GM23338 (cell line): ENCODE measurements around the gene RASSF6. TPM values are rescaled to one million over a fixed set of nuclear protein-coding genes. Genes with fewer than 3 reads are reported as not detected.

Experiments used
- ATAC-seq: fragments of 200-7000 bp; cut with Tn5 transposase; 3 replicates; pipeline ENCODE4 v1.9.1; 2020
- DNase-seq: peaks from one replicate; pipeline ENCODE4 v3.0.0-alpha.2; 2015; ENCODE audit warnings: low spot score
- H2AFZ ChIP-seq: fragments of 200-600 bp; sonication (generic); 2 replicates; pipeline ENCODE4 v1.8.0; 2016; ENCODE audit warnings: antibody characterized with exemption, mild to moderate bottlenecking, moderate library complexity
- H3F3A ChIP-seq: fragments of 200-600 bp; sonication (generic); replicated peaks from 2 replicates; pipeline ENCODE4 v1.8.0; 2017; ENCODE audit warnings: antibody characterized with exemption, mixed run types, low read depth
- H3K27ac ChIP-seq: fragments of 200-600 bp; sonication (generic); 2 replicates; pipeline ENCODE4 v1.6.1; 2016; ENCODE audit warnings: low read depth
- H3K27me3 ChIP-seq: fragments of 200-600 bp; sonication (generic); 2 replicates; pipeline ENCODE4 v1.8.0; 2016; ENCODE audit warnings: mild to moderate bottlenecking, mixed run types, moderate library complexity; ENCODE audit not compliant: insufficient read depth
- H3K36me3 ChIP-seq: fragments of 200-600 bp; sonication (generic); 2 replicates; pipeline ENCODE4 v1.8.0; 2016; ENCODE audit warnings: mild to moderate bottlenecking; ENCODE audit not compliant: insufficient read depth
- H3K4me1 ChIP-seq: fragments of 200-600 bp; sonication (generic); 2 replicates; pipeline ENCODE4 v1.8.0; 2016; ENCODE audit warnings: mild to moderate bottlenecking, moderate library complexity; ENCODE audit not compliant: insufficient read depth
- H3K4me2 ChIP-seq: fragments of 200-600 bp; sonication (generic); 2 replicates; pipeline ENCODE4 v1.7.1; 2017; ENCODE audit warnings: mixed run types
- H3K4me3 ChIP-seq: fragments of 200-600 bp; sonication (generic); 2 replicates; pipeline ENCODE4 v1.6.1; 2016; ENCODE audit warnings: mixed run types
- H3K79me2 ChIP-seq: fragments of 200-600 bp; sonication (generic); replicated peaks from 2 replicates; pipeline ENCODE4 v1.8.0; 2017; ENCODE audit warnings: mild to moderate bottlenecking; ENCODE audit not compliant: insufficient read depth
- H3K9me2 ChIP-seq: fragments of 200-600 bp; sonication (generic); 2 replicates; pipeline ENCODE4 v1.8.0; 2017; ENCODE audit not compliant: insufficient read depth
- H4K20me1 ChIP-seq: fragments of 200-600 bp; sonication (generic); replicated peaks from 2 replicates; pipeline ENCODE4 v1.8.0; 2017; ENCODE audit warnings: mild to moderate bottlenecking; ENCODE audit not compliant: insufficient read depth
- H3K27ac Mint-ChIP-seq: 2 replicates; pipeline ENCODE4 v1.8.0; 2020; ENCODE audit warnings: inconsistent platforms, mild to moderate bottlenecking, moderate library complexity, mixed read lengths
- H3K27me3 Mint-ChIP-seq: 3 replicates; pipeline ENCODE4 v1.8.0; 2022; ENCODE audit warnings: low read depth, mild to moderate bottlenecking, moderate library complexity, mixed read lengths, inconsistent platforms; ENCODE audit not compliant: insufficient read depth, poor library complexity
- H3K36me3 Mint-ChIP-seq: 3 replicates; pipeline ENCODE4 v1.8.0; 2021; ENCODE audit warnings: low read depth, mild to moderate bottlenecking, inconsistent platforms, moderate library complexity, mixed read lengths
- H3K4me1 Mint-ChIP-seq: 3 replicates; pipeline ENCODE4 v1.8.0; 2020; ENCODE audit warnings: mild to moderate bottlenecking, inconsistent platforms, mixed read lengths
- H3K4me3 Mint-ChIP-seq: 3 replicates; pipeline ENCODE4 v1.8.0; 2021; ENCODE audit warnings: moderate library complexity, mild to moderate bottlenecking, inconsistent platforms, mixed read lengths
- H3K9me3 Mint-ChIP-seq: 3 replicates; pipeline ENCODE4 v1.8.0; 2020; ENCODE audit warnings: moderate library complexity, mild to moderate bottlenecking, inconsistent platforms, mixed read lengths
- CREB1 ChIP-seq: fragments of 250-450 bp; sonication (Bioruptor Pico); IDR thresholded peaks from 2 replicates; pipeline ENCODE4 v1.5.0; 2020; ENCODE audit warnings: low read depth, mild to moderate bottlenecking, moderate library complexity
- EZH2 ChIP-seq: fragments of 200-600 bp; sonication (generic); IDR thresholded peaks from one replicate; pipeline ENCODE4 v1.8.0; 2017; ENCODE audit warnings: antibody characterized with exemption, mild to moderate bottlenecking, low read depth; ENCODE audit not compliant: unreplicated experiment
- EZH2phosphoT487 ChIP-seq: fragments of 200-600 bp; sonication (generic); IDR thresholded peaks from one replicate; pipeline ENCODE4 v1.8.1; 2018; ENCODE audit warnings: antibody characterized with exemption; ENCODE audit not compliant: unreplicated experiment
- JUNB ChIP-seq: IDR thresholded peaks from one replicate; pipeline ENCODE4 v1.6.1; 2016; ENCODE audit warnings: antibody characterized with exemption; ENCODE audit not compliant: unreplicated experiment
- NANOG ChIP-seq: IDR thresholded peaks from 2 replicates; pipeline ENCODE4 v1.6.1; 2016; ENCODE audit warnings: antibody characterized with exemption, borderline replicate concordance
- POLR2AphosphoS5 ChIP-seq: IDR thresholded peaks from 2 replicates; pipeline ENCODE4 v1.6.1; 2016; ENCODE audit warnings: antibody characterized with exemption, low read depth
- STAT1 ChIP-seq: IDR thresholded peaks from one replicate; pipeline ENCODE4 v1.6.1; 2016; ENCODE audit warnings: antibody characterized with exemption; ENCODE audit not compliant: unreplicated experiment
- ZNF114 ChIP-seq: fragments of 250-450 bp; sonication (Bioruptor Pico); IDR thresholded peaks from 2 replicates; pipeline ENCODE4 v1.5.0; 2020; ENCODE audit warnings: mild to moderate bottlenecking, moderate library complexity
- ZNF331 ChIP-seq: fragments of 250-450 bp; sonication (Bioruptor Pico); IDR thresholded peaks from 2 replicates; pipeline ENCODE4 v1.5.0; 2020; ENCODE audit warnings: low read depth, mild to moderate bottlenecking, moderate library complexity
- polyA plus RNA-seq: library from polyadenylated mRNA; unstranded; fragments of >200 nt; fragmentation: Nextera tagmentation; extraction: Ambion mirVana; gene quantifications from 2 replicates; pipeline ENCODE4 v1.2.1, GENCODE V29; 2016
- total RNA-seq: library from RNA; depleted of rRNA; stranded (reverse); fragments of >200 nt; shearing (Covaris generic); gene quantifications from 2 replicates; pipeline ENCODE4 v1.2.3, GENCODE V29; 2014
- TF ChIP-seq, protein P1 (sequence below): IDR thresholded peaks from one replicate; pipeline ENCODE4 v1.6.1; 2018; ENCODE audit warnings: antibody characterized with exemption; ENCODE audit not compliant: unreplicated experiment
- TF ChIP-seq, protein P2 (sequence below): IDR thresholded peaks from 2 replicates; pipeline ENCODE4 v1.6.1; 2016; ENCODE audit warnings: antibody characterized with exemption
- TF ChIP-seq, protein P3 (sequence below): fragments of 250-450 bp; sonication (Bioruptor Pico); IDR thresholded peaks from 2 replicates; pipeline ENCODE4 v1.5.0; 2020; ENCODE audit warnings: mild to moderate bottlenecking, moderate library complexity
- TF ChIP-seq, protein P4 (sequence below), 2 experiments: fragments of 200-600 bp in 1 of 2; sonication (generic) in 1 of 2; conservative IDR thresholded peaks; 2 replicates each; pipeline versions ENCODE4 v1.5.1 to v1.6.1; 2016 to 2017; ENCODE audit warnings: antibody characterized with exemption in 2 of 2, low read depth in 2 of 2, mild to moderate bottlenecking in 2 of 2, moderate library complexity in 1 of 2

The RASSF6 gene
- total and polyA plus RNA-seq, 2 experiments from 2014 or later: 0.14 to 0.79 TPM

DNA sequence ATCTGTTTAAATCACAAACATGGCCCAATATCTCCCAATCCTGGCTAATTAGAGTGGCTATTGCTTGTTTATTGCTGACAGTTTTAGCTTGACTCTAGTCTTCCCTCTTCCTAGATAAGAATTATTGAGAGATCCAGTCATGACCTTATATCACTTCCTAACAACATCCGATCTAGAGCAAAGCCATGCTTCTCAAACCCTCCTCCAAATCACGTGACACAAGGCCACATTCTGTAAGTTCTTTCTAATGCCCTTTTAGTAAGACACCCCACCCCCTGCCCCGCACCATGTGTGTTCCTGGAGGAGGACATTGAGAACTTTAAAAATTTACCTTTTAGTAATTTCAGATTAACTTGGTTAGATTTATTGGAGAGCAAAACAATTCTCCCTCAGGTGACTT, 40.6 kb upstream of the RASSF6 start:
- ATAC-seq (no peak), DNase-seq (no peak)
- H3K4me2 ChIP-seq: no peak overlapping the region
- H4K20me1 ChIP-seq: no peaks in the 10 kb centered on the region
- no peaks in the 10 kb centered on the region for H3K79me2 ChIP-seq
- H3K27ac ChIP-seq: no peak overlapping the region
- TF ChIP-seq EZH2phosphoT487 (no peak), JUNB (no peak), ZNF114 (CRISPR knock-in tag) (no peak), STAT1 (no peak), EZH2 (no peak), POLR2AphosphoS5 (no peak), CREB1 (no peak), ZNF331 (CRISPR knock-in tag) (no peak), NANOG (no peak)
- TF ChIP-seq, protein P1, sequence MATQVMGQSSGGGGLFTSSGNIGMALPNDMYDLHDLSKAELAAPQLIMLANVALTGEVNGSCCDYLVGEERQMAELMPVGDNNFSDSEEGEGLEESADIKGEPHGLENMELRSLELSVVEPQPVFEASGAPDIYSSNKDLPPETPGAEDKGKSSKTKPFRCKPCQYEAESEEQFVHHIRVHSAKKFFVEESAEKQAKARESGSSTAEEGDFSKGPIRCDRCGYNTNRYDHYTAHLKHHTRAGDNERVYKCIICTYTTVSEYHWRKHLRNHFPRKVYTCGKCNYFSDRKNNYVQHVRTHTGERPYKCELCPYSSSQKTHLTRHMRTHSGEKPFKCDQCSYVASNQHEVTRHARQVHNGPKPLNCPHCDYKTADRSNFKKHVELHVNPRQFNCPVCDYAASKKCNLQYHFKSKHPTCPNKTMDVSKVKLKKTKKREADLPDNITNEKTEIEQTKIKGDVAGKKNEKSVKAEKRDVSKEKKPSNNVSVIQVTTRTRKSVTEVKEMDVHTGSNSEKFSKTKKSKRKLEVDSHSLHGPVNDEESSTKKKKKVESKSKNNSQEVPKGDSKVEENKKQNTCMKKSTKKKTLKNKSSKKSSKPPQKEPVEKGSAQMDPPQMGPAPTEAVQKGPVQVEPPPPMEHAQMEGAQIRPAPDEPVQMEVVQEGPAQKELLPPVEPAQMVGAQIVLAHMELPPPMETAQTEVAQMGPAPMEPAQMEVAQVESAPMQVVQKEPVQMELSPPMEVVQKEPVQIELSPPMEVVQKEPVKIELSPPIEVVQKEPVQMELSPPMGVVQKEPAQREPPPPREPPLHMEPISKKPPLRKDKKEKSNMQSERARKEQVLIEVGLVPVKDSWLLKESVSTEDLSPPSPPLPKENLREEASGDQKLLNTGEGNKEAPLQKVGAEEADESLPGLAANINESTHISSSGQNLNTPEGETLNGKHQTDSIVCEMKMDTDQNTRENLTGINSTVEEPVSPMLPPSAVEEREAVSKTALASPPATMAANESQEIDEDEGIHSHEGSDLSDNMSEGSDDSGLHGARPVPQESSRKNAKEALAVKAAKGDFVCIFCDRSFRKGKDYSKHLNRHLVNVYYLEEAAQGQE: no peak
- TF ChIP-seq, protein P2, sequence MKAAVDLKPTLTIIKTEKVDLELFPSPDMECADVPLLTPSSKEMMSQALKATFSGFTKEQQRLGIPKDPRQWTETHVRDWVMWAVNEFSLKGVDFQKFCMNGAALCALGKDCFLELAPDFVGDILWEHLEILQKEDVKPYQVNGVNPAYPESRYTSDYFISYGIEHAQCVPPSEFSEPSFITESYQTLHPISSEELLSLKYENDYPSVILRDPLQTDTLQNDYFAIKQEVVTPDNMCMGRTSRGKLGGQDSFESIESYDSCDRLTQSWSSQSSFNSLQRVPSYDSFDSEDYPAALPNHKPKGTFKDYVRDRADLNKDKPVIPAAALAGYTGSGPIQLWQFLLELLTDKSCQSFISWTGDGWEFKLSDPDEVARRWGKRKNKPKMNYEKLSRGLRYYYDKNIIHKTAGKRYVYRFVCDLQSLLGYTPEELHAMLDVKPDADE: no peak
- TF ChIP-seq, protein P3, sequence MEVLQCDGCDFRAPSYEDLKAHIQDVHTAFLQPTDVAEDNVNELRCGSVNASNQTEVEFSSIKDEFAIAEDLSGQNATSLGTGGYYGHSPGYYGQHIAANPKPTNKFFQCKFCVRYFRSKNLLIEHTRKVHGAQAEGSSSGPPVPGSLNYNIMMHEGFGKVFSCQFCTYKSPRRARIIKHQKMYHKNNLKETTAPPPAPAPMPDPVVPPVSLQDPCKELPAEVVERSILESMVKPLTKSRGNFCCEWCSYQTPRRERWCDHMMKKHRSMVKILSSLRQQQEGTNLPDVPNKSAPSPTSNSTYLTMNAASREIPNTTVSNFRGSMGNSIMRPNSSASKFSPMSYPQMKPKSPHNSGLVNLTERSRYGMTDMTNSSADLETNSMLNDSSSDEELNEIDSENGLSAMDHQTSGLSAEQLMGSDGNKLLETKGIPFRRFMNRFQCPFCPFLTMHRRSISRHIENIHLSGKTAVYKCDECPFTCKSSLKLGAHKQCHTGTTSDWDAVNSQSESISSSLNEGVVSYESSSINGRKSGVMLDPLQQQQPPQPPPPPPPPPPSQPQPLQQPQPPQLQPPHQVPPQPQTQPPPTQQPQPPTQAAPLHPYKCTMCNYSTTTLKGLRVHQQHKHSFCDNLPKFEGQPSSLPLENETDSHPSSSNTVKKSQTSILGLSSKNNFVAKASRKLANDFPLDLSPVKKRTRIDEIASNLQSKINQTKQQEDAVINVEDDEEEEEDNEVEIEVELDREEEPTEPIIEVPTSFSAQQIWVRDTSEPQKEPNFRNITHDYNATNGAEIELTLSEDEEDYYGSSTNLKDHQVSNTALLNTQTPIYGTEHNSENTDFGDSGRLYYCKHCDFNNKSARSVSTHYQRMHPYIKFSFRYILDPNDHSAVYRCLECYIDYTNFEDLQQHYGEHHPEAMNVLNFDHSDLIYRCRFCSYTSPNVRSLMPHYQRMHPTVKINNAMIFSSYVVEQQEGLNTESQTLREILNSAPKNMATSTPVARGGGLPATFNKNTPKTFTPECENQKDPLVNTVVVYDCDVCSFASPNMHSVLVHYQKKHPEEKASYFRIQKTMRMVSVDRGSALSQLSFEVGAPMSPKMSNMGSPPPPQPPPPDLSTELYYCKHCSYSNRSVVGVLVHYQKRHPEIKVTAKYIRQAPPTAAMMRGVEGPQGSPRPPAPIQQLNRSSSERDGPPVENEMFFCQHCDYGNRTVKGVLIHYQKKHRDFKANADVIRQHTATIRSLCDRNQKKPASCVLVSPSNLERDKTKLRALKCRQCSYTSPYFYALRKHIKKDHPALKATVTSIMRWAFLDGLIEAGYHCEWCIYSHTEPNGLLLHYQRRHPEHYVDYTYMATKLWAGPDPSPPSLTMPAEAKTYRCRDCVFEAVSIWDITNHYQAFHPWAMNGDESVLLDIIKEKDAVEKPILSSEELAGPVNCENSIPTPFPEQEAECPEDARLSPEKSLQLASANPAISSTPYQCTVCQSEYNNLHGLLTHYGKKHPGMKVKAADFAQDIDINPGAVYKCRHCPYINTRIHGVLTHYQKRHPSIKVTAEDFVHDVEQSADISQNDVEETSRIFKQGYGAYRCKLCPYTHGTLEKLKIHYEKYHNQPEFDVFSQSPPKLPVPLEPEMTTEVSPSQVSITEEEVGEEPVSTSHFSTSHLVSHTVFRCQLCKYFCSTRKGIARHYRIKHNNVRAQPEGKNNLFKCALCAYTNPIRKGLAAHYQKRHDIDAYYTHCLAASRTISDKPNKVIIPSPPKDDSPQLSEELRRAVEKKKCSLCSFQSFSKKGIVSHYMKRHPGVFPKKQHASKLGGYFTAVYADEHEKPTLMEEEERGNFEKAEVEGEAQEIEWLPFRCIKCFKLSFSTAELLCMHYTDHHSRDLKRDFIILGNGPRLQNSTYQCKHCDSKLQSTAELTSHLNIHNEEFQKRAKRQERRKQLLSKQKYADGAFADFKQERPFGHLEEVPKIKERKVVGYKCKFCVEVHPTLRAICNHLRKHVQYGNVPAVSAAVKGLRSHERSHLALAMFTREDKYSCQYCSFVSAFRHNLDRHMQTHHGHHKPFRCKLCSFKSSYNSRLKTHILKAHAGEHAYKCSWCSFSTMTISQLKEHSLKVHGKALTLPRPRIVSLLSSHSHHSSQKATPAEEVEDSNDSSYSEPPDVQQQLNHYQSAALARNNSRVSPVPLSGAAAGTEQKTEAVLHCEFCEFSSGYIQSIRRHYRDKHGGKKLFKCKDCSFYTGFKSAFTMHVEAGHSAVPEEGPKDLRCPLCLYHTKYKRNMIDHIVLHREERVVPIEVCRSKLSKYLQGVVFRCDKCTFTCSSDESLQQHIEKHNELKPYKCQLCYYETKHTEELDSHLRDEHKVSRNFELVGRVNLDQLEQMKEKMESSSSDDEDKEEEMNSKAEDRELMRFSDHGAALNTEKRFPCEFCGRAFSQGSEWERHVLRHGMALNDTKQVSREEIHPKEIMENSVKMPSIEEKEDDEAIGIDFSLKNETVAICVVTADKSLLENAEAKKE (CRISPR knock-in tag): no peak
- TF ChIP-seq, protein P4, sequence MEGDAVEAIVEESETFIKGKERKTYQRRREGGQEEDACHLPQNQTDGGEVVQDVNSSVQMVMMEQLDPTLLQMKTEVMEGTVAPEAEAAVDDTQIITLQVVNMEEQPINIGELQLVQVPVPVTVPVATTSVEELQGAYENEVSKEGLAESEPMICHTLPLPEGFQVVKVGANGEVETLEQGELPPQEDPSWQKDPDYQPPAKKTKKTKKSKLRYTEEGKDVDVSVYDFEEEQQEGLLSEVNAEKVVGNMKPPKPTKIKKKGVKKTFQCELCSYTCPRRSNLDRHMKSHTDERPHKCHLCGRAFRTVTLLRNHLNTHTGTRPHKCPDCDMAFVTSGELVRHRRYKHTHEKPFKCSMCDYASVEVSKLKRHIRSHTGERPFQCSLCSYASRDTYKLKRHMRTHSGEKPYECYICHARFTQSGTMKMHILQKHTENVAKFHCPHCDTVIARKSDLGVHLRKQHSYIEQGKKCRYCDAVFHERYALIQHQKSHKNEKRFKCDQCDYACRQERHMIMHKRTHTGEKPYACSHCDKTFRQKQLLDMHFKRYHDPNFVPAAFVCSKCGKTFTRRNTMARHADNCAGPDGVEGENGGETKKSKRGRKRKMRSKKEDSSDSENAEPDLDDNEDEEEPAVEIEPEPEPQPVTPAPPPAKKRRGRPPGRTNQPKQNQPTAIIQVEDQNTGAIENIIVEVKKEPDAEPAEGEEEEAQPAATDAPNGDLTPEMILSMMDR (conservative IDR thresholded peaks at IDR 0.05; ENCODE audit: low read depth in 2 of 2): no peak
- H3K4me3 Mint-ChIP-seq: no peak overlapping the region
- peaks cover 20% of the 10 kb centered on the region for H3K4me1 ChIP-seq
- H3K36me3 ChIP-seq: no peaks in the 10 kb centered on the region; the same call in 1 of the 2 replicates
- H3K9me2 ChIP-seq: peaks cover 12% of the 10 kb centered on the region; the same call in 1 of the 2 replicates
- peaks cover 6% of the 10 kb centered on the region for H3K9me3 Mint-ChIP-seq
- peaks cover 16% of the 10 kb centered on the region; the same call in 2 of the 3 replicates for H3K4me1 Mint-ChIP-seq
- H3K27me3 ChIP-seq: no peaks in the 10 kb centered on the region
- H3K36me3 Mint-ChIP-seq: peaks cover 5% of the 10 kb centered on the region; the same call in 2 of the 3 replicates
- H3K27ac Mint-ChIP-seq: no peak overlapping the region
- H3F3A ChIP-seq: 0 out of 2 replicates have a peak, but pooled peaks cover 4% of the 10 kb centered on the region
- H3K4me3 ChIP-seq: no peak overlapping the region
- H3K27me3 Mint-ChIP-seq: no peaks in the 10 kb centered on the region
- H2AFZ ChIP-seq: 0 out of 2 replicates have a peak overlapping the region, but pooled peaks have one; percentile 38
